Measurements from ENCODE around the gene ANKRD34A. TPM values are rescaled to one million over a fixed set of nuclear protein-coding genes. Genes with fewer than 3 reads are reported as not detected.
A peak's percentile ranks its signal among the peaks of the same experiment; 100 is the strongest.

Gene ANKRD34A
- total and polyA plus RNA-seq, 2 of the 13 experiments (the other 11 are each of a cell fraction or from before 2014, with no cell fraction given) = 0.05 to 0.07 TPM

- Histone ChIP-seq H4K20me1 (ENCODE audit: insufficient read depth, low read length) (no peaks in the 10 kb centered on the region), H2AFZ (ENCODE audit: low read length) (peak overlapping the region; percentile 93), H3K9ac (ENCODE audit: insufficient read depth, low read depth, low read length) (peak overlapping the region; percentile 87), H3K4me1 (ENCODE audit: insufficient read depth, low read length) (peaks cover 18% of the 10 kb centered on the region), H3K4me2 (ENCODE audit: low read depth, low read length) (peak overlapping the region; percentile 99), H3K27ac (ENCODE audit: extremely low read length, insufficient read depth, low read length) (peak overlapping the region; percentile 78), H3K4me3 (replicated peaks in 1 of 3; ENCODE audit: insufficient read depth in 1 of 3, low read depth in 2 of 3, low read length in 3 of 3) (peak overlapping the region; percentile 79 to 99 (median 92)), H3K27me3 (ENCODE audit: control insufficient read depth in 1 of 2, insufficient read depth in 2 of 2, low read length in 2 of 2) (no peaks in the 10 kb centered on the region; a peak in 1 of 5 replicates), H3K79me2 (ENCODE audit: insufficient read depth, low read length) (peaks cover 8% of the 10 kb centered on the region), H3K9me3 (ENCODE audit: low read length) (no peaks in the 10 kb centered on the region), H3K36me3 (replicated peaks in 1 of 2; ENCODE audit: control insufficient read depth in 1 of 2, insufficient read depth in 2 of 2, low read length in 2 of 2) (peaks cover 1 to 9% of the 10 kb centered on the region in 2 experiments; a peak in 2 of 5 replicates)
- no peak for FAIRE-seq
- DNase-seq (ENCODE audit: low spot score) = peak; percentile 56
- ATAC-seq = peak; percentile 76
- POLR2A ChIA-PET = interaction anchor here (0.6 to 3.4 kb wide), 9 partner anchors 8 to 95 kb away, joined by 3 to 36 read pairs (median 3); partner anchors contain the start of genes ANKRD34A, ITGA10, LIX1L and NUDT17
- 1% methylated on average over 14 of the region's 33 CpGs for WGBS (ENCODE audit: low lambda C conversion rate)
- CTCF ChIA-PET (ENCODE audit: low intra/inter-chr PET ratio, low total read pairs) = interaction anchor here (0.9 kb wide), 1 partner anchor 27 kb away, joined by 3 read pairs; no protein-coding TSS in a partner anchor
- no TSS peak for BruUV-seq (replicated peaks)
- in situ Hi-C loops (cut with HindIII; ENCODE audit: extremely low pct_ligation_motif_present, low pct_unique_long_range_greater_than_20kb) = no loop called here
- intact Hi-C loops (cut with micrococcal nuclease; ENCODE audit: unreplicated experiment) = loop anchor here (5.0 kb wide), 1 partner anchor 88 kb away; no protein-coding TSS in a partner anchor
- TF ChIP-seq KDM3A (CRISPR knock-in tag; IDR thresholded peaks at IDR 0.05; ENCODE audit: low read depth) = 0 out of 2 replicates have a peak, but pooled peaks have one; percentile 18
- TF ChIP-seq ZNF724P (CRISPR knock-in tag; IDR thresholded peaks at IDR 0.05; ENCODE audit: borderline replicate concordance) = 0 out of 2 replicates have a peak, but pooled peaks have one; percentile 35
- TF ChIP-seq HIVEP1 (CRISPR knock-in tag; IDR thresholded peaks at IDR 0.05) = peak; percentile 38; the same call in 1 of the 2 replicates
- TF ChIP-seq DNMT1 (CRISPR knock-in tag; IDR thresholded peaks at IDR 0.05) = peak; percentile 59; the same call in 1 of the 2 replicates
- no peak for TF ChIP-seq JARID2 (CRISPR knock-in tag; IDR thresholded peaks at IDR 0.05; ENCODE audit: insufficient replicate concordance)
- TF ChIP-seq ZNF572 (CRISPR knock-in tag; IDR thresholded peaks at IDR 0.05) = 0 out of 2 replicates have a peak, but pooled peaks have one; percentile 58
- TF ChIP-seq FOXO4 (CRISPR knock-in tag; conservative IDR thresholded peaks at IDR 0.05) = 0 out of 2 replicates have a peak, but pooled peaks have one; percentile 57
- TF ChIP-seq, protein P1, sequence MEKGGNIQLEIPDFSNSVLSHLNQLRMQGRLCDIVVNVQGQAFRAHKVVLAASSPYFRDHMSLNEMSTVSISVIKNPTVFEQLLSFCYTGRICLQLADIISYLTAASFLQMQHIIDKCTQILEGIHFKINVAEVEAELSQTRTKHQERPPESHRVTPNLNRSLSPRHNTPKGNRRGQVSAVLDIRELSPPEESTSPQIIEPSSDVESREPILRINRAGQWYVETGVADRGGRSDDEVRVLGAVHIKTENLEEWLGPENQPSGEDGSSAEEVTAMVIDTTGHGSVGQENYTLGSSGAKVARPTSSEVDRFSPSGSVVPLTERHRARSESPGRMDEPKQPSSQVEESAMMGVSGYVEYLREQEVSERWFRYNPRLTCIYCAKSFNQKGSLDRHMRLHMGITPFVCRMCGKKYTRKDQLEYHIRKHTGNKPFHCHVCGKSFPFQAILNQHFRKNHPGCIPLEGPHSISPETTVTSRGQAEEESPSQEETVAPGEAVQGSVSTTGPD (CRISPR knock-in tag; IDR thresholded peaks at IDR 0.05) = no peak
- peak; percentile 35; the same call in 1 of the 2 replicates for TF ChIP-seq TFDP2 (CRISPR knock-in tag; IDR thresholded peaks at IDR 0.05)
- TF ChIP-seq ZNF512B (CRISPR knock-in tag; IDR thresholded peaks at IDR 0.05; ENCODE audit: borderline replicate concordance) = 0 out of 2 replicates have a peak, but pooled peaks have one; percentile 31
- TF ChIP-seq KAT7 (CRISPR knock-in tag; IDR thresholded peaks at IDR 0.05; ENCODE audit: borderline replicate concordance) = 0 out of 2 replicates have a peak, but pooled peaks have one; percentile 6
- peak; percentile 36 for TF ChIP-seq SP5 (CRISPR knock-in tag; IDR thresholded peaks at IDR 0.05; ENCODE audit: borderline replicate concordance, low read depth)
- peak; percentile 50; the same call in 1 of the 2 replicates for TF ChIP-seq POLR2G (IDR thresholded peaks at IDR 0.05; ENCODE audit: low read depth, low read length)
These were observed 45.1 kb downstream of the ANKRD34A start for GRCh38 chr1:145918992-145919939.
